NB4 (cell line): Measurements from ENCODE around the gene UCP3.

Experiments used
- DNase-seq: peaks from one replicate; pipeline ENCODE4 v3.0.0; 2010; ENCODE audit warnings: low read depth
- H3K4me3 ChIP-seq: one replicate; pipeline ENCODE4 v1.5.1; 2011; ENCODE audit warnings: mild to moderate bottlenecking, low read depth, low read length, moderate library complexity
- CTCF ChIP-seq: IDR thresholded peaks from one replicate; pipeline ENCODE4 v1.5.1; 2012; ENCODE audit warnings: low read depth, low read length
- MAX ChIP-seq: IDR thresholded peaks from 2 replicates; pipeline ENCODE4 v1.6.1; 2011; ENCODE audit warnings: low read depth, low read length
- MYC ChIP-seq: IDR thresholded peaks from 2 replicates; pipeline ENCODE4 v1.6.1; 2011; ENCODE audit warnings: low read depth, low read length
- POLR2A ChIP-seq: IDR thresholded peaks from 2 replicates; pipeline ENCODE4 v1.6.1; 2011; ENCODE audit warnings: mild to moderate bottlenecking; ENCODE audit not compliant: insufficient read length; ENCODE audit errors: extremely low read depth

Gene UCP3

GRCh38 chr11:74009230-74009547 lies 304 bp upstream of the UCP3 start:
- TF ChIP-seq MYC (no peak), POLR2A (no peak), MAX (no peak), CTCF (no peak)
- H3K4me3 ChIP-seq: no peak overlapping the region
- no peak for DNase-seq

- DNase-seq: no peak
- no peak overlapping the region for H3K4me3 ChIP-seq
- no peak for TF ChIP-seq MYC
These were observed 1.1 kb downstream of the UCP3 start for GRCh38 chr11:74007691-74008372.

- no peak for DNase-seq
- TF ChIP-seq CTCF (no peak), MYC (no peak), POLR2A (no peak), MAX (no peak)
- no peak overlapping the region for H3K4me3 ChIP-seq
These were observed 2.1 kb downstream of the UCP3 start for GRCh38 chr11:74006743-74007304.

GRCh38 chr11:74005721-74006517 lies 3.0 kb downstream of the UCP3 start:
- no peak for DNase-seq
- H3K4me3 ChIP-seq: no peak overlapping the region
- TF ChIP-seq POLR2A (no peak), MYC (no peak), MAX (no peak), CTCF (no peak)

- DNase-seq: peak; percentile 26
- TF ChIP-seq MAX (no peak), MYC (no peak), CTCF (no peak), POLR2A (no peak)
- H3K4me3 ChIP-seq: no peak overlapping the region
These were observed 3.9 kb downstream of the UCP3 start for GRCh38 chr11:74004759-74005615.
